K562 (cell line): ENCODE measurements around the gene STT3B. TPM values are rescaled to one million over a fixed set of nuclear protein-coding genes. Genes with fewer than 3 reads are reported as not detected.

Experiments
- ATAC-seq: fragments of 200-7000 bp; cut with Tn5 transposase; 3 replicates; pipeline ENCODE4 v1.9.1; 2020; ENCODE audit warnings: moderate library complexity
- BruUV-seq: library from RNA; stranded (reverse); fragments of 400-500 nt; replicated peaks from 2 replicates; lab custom pipeline; 2021; lab: Mats Ljungman, UMichigan
- CTCF ChIA-PET: fragments of 300-600 bp; formaldehyde crosslinking; extraction: SDS; loops from one replicate; lab custom pipeline; 2021; ENCODE audit warnings: low intra/inter-chr PET ratio; lab: Yijun Ruan, JAX
- POLR2A ChIA-PET: fragments of 300-600, 350-650 bp; sonication (Branson Sonifier 250); formaldehyde crosslinking; extraction: SDS; loops from one replicate; lab custom pipeline; 2021; ENCODE audit warnings: antibody characterized with exemption, inconsistent platforms; lab: Yijun Ruan, JAX
- DNase-seq, 4 experiments: peaks; one replicate each; pipeline versions ENCODE4 v3.0.0 to v3.0.0-alpha.2; 2011 to 2018; ENCODE audit warnings: low spot score in 3 of 4, mixed read lengths in 3 of 4; ENCODE audit errors: extremely low read depth in 1 of 4
- FAIRE-seq: peaks from 2 replicates; lab custom pipeline; 2011; peaks lifted over from hg19 to GRCh38; lab: Jason Lieb, UNC
- H2AFZ ChIP-seq: 2 replicates; pipeline ENCODE4 v1.6.0; 2011; ENCODE audit warnings: low read depth, low read length, control low read depth, inconsistent platforms
- H3K27ac ChIP-seq: fragments of 200-600 bp; 3 replicates; pipeline ENCODE4 v1.8.0; 2011; ENCODE audit warnings: low read depth, mild to moderate bottlenecking, control low read depth, inconsistent platforms, low read length, moderate library complexity, mixed read lengths; ENCODE audit errors: extremely low read depth
- H3K27me3 ChIP-seq, 2 experiments: fragments of 300-600 bp in 1 of 2; 2 replicates in 1 of 2; 3 replicates in 1 of 2; pipeline versions ENCODE4 v1.6.0 to v1.8.0; 2011; ENCODE audit warnings: inconsistent platforms in 2 of 2, low read length in 2 of 2, mild to moderate bottlenecking in 1 of 2, mixed read lengths in 1 of 2, moderate library complexity in 1 of 2; ENCODE audit not compliant: control insufficient read depth in 2 of 2, insufficient read depth in 2 of 2
- H3K36me3 ChIP-seq: fragments of 300-600 bp; 3 replicates; pipeline ENCODE4 v1.8.0; 2011; ENCODE audit warnings: mild to moderate bottlenecking, low read length, inconsistent platforms; ENCODE audit not compliant: control insufficient read depth, insufficient read depth
- H3K4me1 ChIP-seq, 2 experiments: fragments of 200-600 bp in 1 of 2; replicated peaks in 1 of 2; 2 replicates in 1 of 2; 3 replicates in 1 of 2; pipeline versions ENCODE4 v1.5.1 to v1.8.0; 2011; ENCODE audit warnings: inconsistent platforms in 2 of 2, low read length in 2 of 2, mild to moderate bottlenecking in 1 of 2, mixed read lengths in 1 of 2, moderate library complexity in 1 of 2; ENCODE audit not compliant: control insufficient read depth in 2 of 2, insufficient read depth in 2 of 2
- H3K4me2 ChIP-seq: 2 replicates; pipeline ENCODE4 v1.6.1; 2011; ENCODE audit warnings: low read length, control low read depth, inconsistent platforms, mixed read lengths; ENCODE audit not compliant: insufficient read depth
- H3K4me3 ChIP-seq: fragments of 200-600 bp; sonication (generic), shearing (Covaris generic); 2 replicates; pipeline ENCODE4 v1.5.1; 2016; ENCODE audit warnings: control low read depth, inconsistent platforms
- H3K79me2 ChIP-seq: fragments of 200-600 bp; 3 replicates; pipeline ENCODE4 v1.8.0; 2011; ENCODE audit warnings: low read length, inconsistent platforms; ENCODE audit not compliant: control insufficient read depth, insufficient read depth
- H3K9ac ChIP-seq, 2 experiments: 2 replicates each; pipeline versions ENCODE4 v1.6.0 to v1.6.1; 2011; ENCODE audit warnings: low read depth in 2 of 2, low read length in 2 of 2, control low read depth in 1 of 2, inconsistent platforms in 1 of 2, mild to moderate bottlenecking in 1 of 2, mixed read lengths in 1 of 2; ENCODE audit not compliant: insufficient read depth in 1 of 2
- H3K9me1 ChIP-seq: one replicate; pipeline ENCODE4 v1.6.0; 2011; ENCODE audit warnings: inconsistent platforms, mild to moderate bottlenecking, low read length, moderate library complexity; ENCODE audit not compliant: control insufficient read depth, insufficient read depth
- H3K9me3 ChIP-seq: replicated peaks from 2 replicates; pipeline ENCODE4 v1.5.1; 2011; ENCODE audit warnings: low read depth, low read length, inconsistent platforms; ENCODE audit not compliant: control insufficient read depth, insufficient read depth
- H4K20me1 ChIP-seq: replicated peaks from 2 replicates; pipeline ENCODE4 v1.6.1; 2011; ENCODE audit warnings: low read length, inconsistent platforms, mixed read lengths; ENCODE audit not compliant: control insufficient read depth, insufficient read depth
- C11orf30 ChIP-seq: fragments of 450-650 bp; IDR thresholded peaks from 2 replicates; pipeline ENCODE4 v1.6.1; 2016; ENCODE audit warnings: low read depth, mild to moderate bottlenecking
- ELF4 ChIP-seq: fragments of 450-650 bp; formaldehyde crosslinking; IDR thresholded peaks from 2 replicates; pipeline ENCODE4 v1.4.0; 2022; ENCODE audit warnings: missing genetic modification characterization
- EP400 ChIP-seq: fragments of 450-650 bp; IDR thresholded peaks from 2 replicates; pipeline ENCODE4 v1.6.1; 2017; ENCODE audit warnings: antibody characterized with exemption, mild to moderate bottlenecking, moderate library complexity
- ESRRB ChIP-seq: fragments of 250-450 bp; sonication (Bioruptor Pico); IDR thresholded peaks from 2 replicates; pipeline ENCODE4 v1.5.0; 2020; ENCODE audit warnings: mild to moderate bottlenecking, moderate library complexity, borderline replicate concordance
- FOXK2 ChIP-seq, 2 experiments: fragments of 450-650 bp; IDR thresholded peaks in 1 of 2; conservative IDR thresholded peaks in 1 of 2; 2 replicates each; pipeline ENCODE4 v1.6.1; 2016; ENCODE audit warnings: low read depth in 2 of 2, mild to moderate bottlenecking in 1 of 2
- HOXB6 ChIP-seq: fragments of 250-450 bp; sonication (Bioruptor Pico); IDR thresholded peaks from 2 replicates; pipeline ENCODE4 v1.5.1; 2022; ENCODE audit warnings: mild to moderate bottlenecking, borderline replicate concordance
- LEF1 ChIP-seq: fragments of 450-650 bp; IDR thresholded peaks from 2 replicates; pipeline ENCODE4 v1.6.1; 2016; ENCODE audit warnings: mild to moderate bottlenecking
- PCBP1 ChIP-seq: fragments of 200-400 bp; formaldehyde crosslinking; IDR thresholded peaks from 2 replicates; pipeline ENCODE4 v1.6.1; 2018; ENCODE audit warnings: mild to moderate bottlenecking, low read depth, low read length; ENCODE audit not compliant: poor library complexity, severe bottlenecking
- PHF21A ChIP-seq: fragments of 450-650 bp; IDR thresholded peaks from 2 replicates; pipeline ENCODE4 v1.6.1; 2017; ENCODE audit warnings: low read depth, borderline replicate concordance
- POLR2H ChIP-seq: IDR thresholded peaks from 2 replicates; pipeline ENCODE4 v1.6.1; 2016; ENCODE audit warnings: missing genetic modification characterization, low read depth, mild to moderate bottlenecking, control low read depth, missing compliant biosample characterization, moderate library complexity
- PRMT5 ChIP-seq: sonication (generic); formaldehyde crosslinking; IDR thresholded peaks from 2 replicates; pipeline ENCODE4 v1.5.0; 2020; ENCODE audit warnings: missing genetic modification reagents
- SRSF7 ChIP-seq: fragments of 200-400 bp; formaldehyde crosslinking; optimal IDR thresholded peaks from 2 replicates; pipeline ENCODE3; 2017; ENCODE audit warnings: mild to moderate bottlenecking, low read depth, low read length
- ZNF146 ChIP-seq: IDR thresholded peaks from one replicate; pipeline ENCODE4 v1.6.1; 2018; ENCODE audit warnings: missing compliant biosample characterization; ENCODE audit not compliant: unreplicated experiment
- ZNF696 ChIP-seq: fragments of 250-450 bp; sonication (Bioruptor Pico); conservative IDR thresholded peaks from 2 replicates; pipeline ENCODE4 v1.4.0; 2020; ENCODE audit warnings: mild to moderate bottlenecking, moderate library complexity
- ZNF699 ChIP-seq: fragments of 250-450 bp; sonication (Bioruptor Pico); IDR thresholded peaks from 2 replicates; pipeline ENCODE4 v1.8.0; 2021; ENCODE audit warnings: mild to moderate bottlenecking, moderate library complexity; ENCODE audit not compliant: insufficient replicate concordance
- WGBS: fragments of 100-300 bp; shearing (Covaris generic); methylation state at CpG from one replicate; pipeline ENCODE4 v1.1.6; 2016; ENCODE audit warnings: low coverage, mixed read lengths; ENCODE audit not compliant: insufficient coverage; ENCODE audit errors: missing lambda C conversion rate; 5-methylcytosine and 5-hydroxymethylcytosine counted together
- in situ Hi-C: fragments of 300-500 bp; cut with MboI; formaldehyde crosslinking; loops from 4 replicates; pipeline ENCODE4 v1.15.0; 2018; ENCODE audit warnings: inconsistent platforms, mixed read lengths
- intact Hi-C: fragments of 100-400 bp; cut with micrococcal nuclease; formaldehyde crosslinking; loops from 2 replicates; pipeline ENCODE4 v1.14.2; 2022
- polyA plus RNA-seq, 8 experiments: library from polyadenylated mRNA; depleted of rRNA in 4 of 8; stranded (reverse) in 5 of 8; unstranded in 3 of 8; fragments of >200 nt; fragmentation: Nextera tagmentation in 2 of 8; fragmentation: Illumina TruSeq in 1 of 8; extraction: Ambion mirVana in 2 of 8; extraction: Trizol in 1 of 8; gene quantifications; 2 replicates each; pipeline versions ENCODE4 v1.2.1 to v1.2.3, GENCODE V29; 2011 to 2014; ENCODE audit warnings: inconsistent platforms in 1 of 8, missing spikeins in 1 of 8
- total RNA-seq, 7 experiments: library from RNA; depleted of rRNA in 6 of 7; stranded (reverse); fragments of >200 nt in 6 of 7; fragmentation: Illumina TruSeq in 2 of 7; extraction: Trizol in 2 of 7; gene quantifications; 2 replicates each; pipeline versions ENCODE4 v1.2.1 to v1.2.3, GENCODE V29; 2011 to 2021; ENCODE audit warnings: low replicate concordance in 1 of 7
- TF ChIP-seq, protein P1 (sequence below): fragments of 450-650 bp; formaldehyde crosslinking; IDR thresholded peaks from 2 replicates; pipeline ENCODE4 v1.4.0; 2020; ENCODE audit warnings: mild to moderate bottlenecking, moderate library complexity
- TF ChIP-seq, protein P2 (sequence below): fragments of 250-450 bp; sonication (Bioruptor Pico); IDR thresholded peaks from 2 replicates; pipeline ENCODE4 v1.8.0; 2022; ENCODE audit warnings: moderate library complexity, mild to moderate bottlenecking, inconsistent platforms
- TF ChIP-seq, protein P3 (sequence below): sonication (generic); formaldehyde crosslinking; IDR thresholded peaks from 2 replicates; pipeline ENCODE4 v1.8.0; 2022; ENCODE audit warnings: missing genetic modification reagents, mild to moderate bottlenecking, moderate library complexity, borderline replicate concordance

Gene STT3B
- total and polyA plus RNA-seq, 9 of the 15 experiments (the other 6 are each of a cell fraction or from before 2014, with no cell fraction given) = 22.4 to 147 (median 100) TPM

DNA sequence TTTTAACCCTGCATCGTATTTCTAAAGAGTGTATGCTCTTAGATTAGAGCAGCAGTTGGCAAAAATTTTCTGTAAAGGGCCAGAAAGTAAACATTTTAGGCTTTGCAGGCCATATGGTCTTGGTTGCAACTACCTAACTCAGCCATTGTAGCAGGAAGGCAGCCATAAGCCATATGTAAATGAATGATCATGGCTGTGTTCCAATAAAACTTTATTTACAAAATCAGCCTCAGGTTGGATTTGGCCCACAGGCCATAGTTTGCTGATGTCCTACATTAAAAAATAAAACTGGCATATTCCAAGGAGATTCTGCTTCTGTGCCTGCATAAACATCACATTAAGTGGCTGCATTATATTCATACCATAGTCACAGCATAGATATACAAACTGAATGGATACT lies 134.9 kb downstream of the STT3B start (continued):
- TF ChIP-seq FOXK2 (conservative IDR thresholded peaks at IDR 0.05 in 1 of 2, IDR thresholded peaks at IDR 0.05 in 1 of 2; ENCODE audit: low read depth in 2 of 2) = no peak
- TF ChIP-seq, protein P1, sequence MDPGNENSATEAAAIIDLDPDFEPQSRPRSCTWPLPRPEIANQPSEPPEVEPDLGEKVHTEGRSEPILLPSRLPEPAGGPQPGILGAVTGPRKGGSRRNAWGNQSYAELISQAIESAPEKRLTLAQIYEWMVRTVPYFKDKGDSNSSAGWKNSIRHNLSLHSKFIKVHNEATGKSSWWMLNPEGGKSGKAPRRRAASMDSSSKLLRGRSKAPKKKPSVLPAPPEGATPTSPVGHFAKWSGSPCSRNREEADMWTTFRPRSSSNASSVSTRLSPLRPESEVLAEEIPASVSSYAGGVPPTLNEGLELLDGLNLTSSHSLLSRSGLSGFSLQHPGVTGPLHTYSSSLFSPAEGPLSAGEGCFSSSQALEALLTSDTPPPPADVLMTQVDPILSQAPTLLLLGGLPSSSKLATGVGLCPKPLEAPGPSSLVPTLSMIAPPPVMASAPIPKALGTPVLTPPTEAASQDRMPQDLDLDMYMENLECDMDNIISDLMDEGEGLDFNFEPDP = no peak
- TF ChIP-seq, all 486 proteins: peak for 1

DNA sequence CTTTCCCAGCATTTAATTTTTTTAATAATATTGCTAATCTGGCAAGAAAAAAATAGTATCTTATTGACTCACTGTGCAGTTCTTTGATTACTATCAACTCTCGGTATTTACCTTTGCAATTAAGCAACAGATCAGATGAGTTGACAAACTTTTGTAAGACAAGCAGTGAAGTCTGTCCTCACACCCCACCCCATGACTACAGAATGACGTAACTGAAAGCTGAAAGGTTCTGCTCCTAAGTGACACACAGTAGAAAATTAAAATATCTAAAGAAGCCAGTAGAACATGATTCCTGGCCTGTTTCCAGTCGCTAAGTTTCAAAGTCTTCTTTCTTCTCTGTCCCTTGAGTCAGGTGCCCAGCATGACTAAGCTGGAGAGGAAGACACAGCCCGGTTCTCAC lies 135.5 kb downstream of the STT3B start:
- in situ Hi-C loops (no loop called here), intact Hi-C loops (no loop called here)
- H3K36me3 ChIP-seq = no peaks in the 10 kb centered on the region
- no peak for DNase-seq
- H3K27ac ChIP-seq = no peak overlapping the region
- no peak overlapping the region for H3K4me3 ChIP-seq
- H3K4me2 ChIP-seq = no peak overlapping the region
- H3K27me3 ChIP-seq = peaks cover 3 to 9% of the 10 kb centered on the region in 2 experiments; a peak in 4 of 5 replicates
- H2AFZ ChIP-seq = no peak overlapping the region
- no peaks in the 10 kb centered on the region for H3K79me2 ChIP-seq
- ATAC-seq = no peak
- H3K4me1 ChIP-seq = no peaks in the 10 kb centered on the region
- WGBS = 1% methylated on average over 4 of the region's 4 CpGs
- H4K20me1 ChIP-seq = no peaks in the 10 kb centered on the region
- ChIA-PET POLR2A (no interaction called here), CTCF (no interaction called here)
- no peak overlapping the region for H3K9ac ChIP-seq
- BruUV-seq = no TSS peak
- no peak for FAIRE-seq
- no peaks in the 10 kb centered on the region for H3K9me1 ChIP-seq
- H3K9me3 ChIP-seq = no peaks in the 10 kb centered on the region
- TF ChIP-seq PRMT5 (CRISPR knock-in tag) (no peak), ELF4 (no peak), LEF1 (no peak), ZNF696 (no peak), POLR2H (tag) (no peak), EP400 (no peak), C11orf30 (no peak), PHF21A (no peak), ZNF146 (CRISPR knock-in tag) (no peak), HOXB6 (CRISPR knock-in tag) (no peak), ESRRB (CRISPR knock-in tag) (no peak), SRSF7 (no peak), PCBP1 (no peak), ZNF699 (CRISPR knock-in tag) (no peak)
- TF ChIP-seq, protein P2, sequence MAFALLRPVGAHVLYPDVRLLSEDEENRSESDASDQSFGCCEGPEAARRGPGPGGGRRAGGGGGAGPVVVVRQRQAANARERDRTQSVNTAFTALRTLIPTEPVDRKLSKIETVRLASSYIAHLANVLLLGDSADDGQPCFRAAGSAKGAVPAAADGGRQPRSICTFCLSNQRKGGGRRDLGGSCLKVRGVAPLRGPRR (CRISPR knock-in tag) = no peak
- TF ChIP-seq, protein P3, sequence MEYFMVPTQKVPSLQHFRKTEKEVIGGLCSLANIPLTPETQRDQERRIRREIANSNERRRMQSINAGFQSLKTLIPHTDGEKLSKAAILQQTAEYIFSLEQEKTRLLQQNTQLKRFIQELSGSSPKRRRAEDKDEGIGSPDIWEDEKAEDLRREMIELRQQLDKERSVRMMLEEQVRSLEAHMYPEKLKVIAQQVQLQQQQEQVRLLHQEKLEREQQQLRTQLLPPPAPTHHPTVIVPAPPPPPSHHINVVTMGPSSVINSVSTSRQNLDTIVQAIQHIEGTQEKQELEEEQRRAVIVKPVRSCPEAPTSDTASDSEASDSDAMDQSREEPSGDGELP (CRISPR knock-in tag) = no peak
